WERI-Rb-1 (cell line): Measurements from ENCODE around the gene EID2.

Experiments
- DNase-seq: peaks from one replicate; pipeline ENCODE4 v3.0.0-alpha.2; 2020
- H3K27ac ChIP-seq: fragments of 250-450 bp; sonication (Bioruptor Pico); 2 replicates; pipeline ENCODE4 v1.5.1; 2020; ENCODE audit warnings: mild to moderate bottlenecking, moderate library complexity
- H3K27me3 ChIP-seq: fragments of 250-450 bp; sonication (Bioruptor Pico); 2 replicates; pipeline ENCODE4 v1.5.1; 2021; ENCODE audit warnings: mild to moderate bottlenecking, low read depth, moderate library complexity; ENCODE audit not compliant: insufficient read depth, severe bottlenecking
- H3K36me3 ChIP-seq: fragments of 250-450 bp; sonication (Bioruptor Pico); 2 replicates; pipeline ENCODE4 v1.5.1; 2020; ENCODE audit warnings: mild to moderate bottlenecking, moderate library complexity
- H3K4me3 ChIP-seq: 2 replicates; pipeline ENCODE4 v1.5.1; 2011; ENCODE audit warnings: low read depth, mild to moderate bottlenecking, control low read depth, low read length
- H3K9me3 ChIP-seq: fragments of 250-450 bp; sonication (Bioruptor Pico); 2 replicates; pipeline ENCODE4 v1.5.1; 2021; ENCODE audit warnings: mild to moderate bottlenecking, moderate library complexity; ENCODE audit not compliant: severe bottlenecking
- CTCF ChIP-seq: IDR thresholded peaks from 2 replicates; pipeline ENCODE4 v1.5.1; 2011; ENCODE audit warnings: low read depth, mild to moderate bottlenecking, control low read depth, inconsistent platforms, low read length

The EID2 gene

GRCh38 chr19:39507715-39508364 lies 32.1 kb downstream of the EID2 start:
- Histone ChIP-seq H3K9me3 (no peaks in the 10 kb centered on the region), H3K27ac (no peak overlapping the region; the same call in 1 of the 2 replicates), H3K27me3 (no peaks in the 10 kb centered on the region), H3K4me3 (peak overlapping the region; percentile 80), H3K36me3 (peaks cover 16% of the 10 kb centered on the region)
- DNase-seq: no peak
- TF ChIP-seq CTCF: no peak

- TF ChIP-seq CTCF: no peak
- H3K9me3 ChIP-seq: no peaks in the 10 kb centered on the region
- DNase-seq: peak; percentile 82
- peaks cover 16% of the 10 kb centered on the region for H3K36me3 ChIP-seq
- H3K4me3 ChIP-seq: peak overlapping the region; percentile 80
- no peaks in the 10 kb centered on the region for H3K27me3 ChIP-seq
- no peak overlapping the region; the same call in 1 of the 2 replicates for H3K27ac ChIP-seq
Measured at GRCh38 chr19:39506944-39507714, 32.8 kb downstream of the EID2 start.

GRCh38 chr19:39506598-39506943 lies 33.4 kb downstream of the EID2 start:
- Histone ChIP-seq H3K36me3 (peaks cover 20% of the 10 kb centered on the region), H3K27me3 (no peaks in the 10 kb centered on the region), H3K27ac (no peak overlapping the region), H3K4me3 (no peak overlapping the region), H3K9me3 (no peaks in the 10 kb centered on the region)
- TF ChIP-seq CTCF: no peak
- no peak for DNase-seq

GRCh38 chr19:39502640-39503417 lies 37.1 kb downstream of the EID2 start:
- Histone ChIP-seq H3K27me3 (no peaks in the 10 kb centered on the region), H3K27ac (0 out of 2 replicates have a peak overlapping the region, but pooled peaks have one; percentile 46), H3K4me3 (no peak overlapping the region), H3K9me3 (no peaks in the 10 kb centered on the region), H3K36me3 (peaks cover 22% of the 10 kb centered on the region)
- DNase-seq: peak; percentile 76
- peak; percentile 85 for TF ChIP-seq CTCF

GRCh38 chr19:39501340-39501739 lies 38.6 kb downstream of the EID2 start:
- Histone ChIP-seq H3K36me3 (peaks cover 22% of the 10 kb centered on the region), H3K4me3 (no peak overlapping the region), H3K27me3 (no peaks in the 10 kb centered on the region), H3K27ac (no peak overlapping the region), H3K9me3 (no peaks in the 10 kb centered on the region)
- TF ChIP-seq CTCF: no peak
- no peak for DNase-seq
